GM12878 (cell line): ENCODE measurements around the gene DUS2. TPM values are rescaled to one million over a fixed set of nuclear protein-coding genes. Genes with fewer than 3 reads are reported as not detected.
A peak's percentile ranks its signal among the peaks of the same experiment; 100 is the strongest.

Source experiments
- CBFB ChIP-seq: IDR thresholded peaks from 2 replicates; pipeline ENCODE4 v1.6.1; 2016; ENCODE audit warnings: antibody characterized with exemption, low read depth
- CHD2 ChIP-seq: IDR thresholded peaks from 2 replicates; pipeline ENCODE4 v1.6.1; 2011; ENCODE audit warnings: low read depth, low read length, improper control_type of control experiment, borderline replicate concordance
- CTCF ChIP-seq, 3 experiments: IDR thresholded peaks in 2 of 3; conservative IDR thresholded peaks in 1 of 3; 2 replicates each; pipeline ENCODE4 v1.5.1; 2011; ENCODE audit warnings: low read depth in 3 of 3, low read length in 3 of 3, mild to moderate bottlenecking in 3 of 3, control low read depth in 2 of 3, moderate library complexity in 2 of 3, inconsistent platforms in 1 of 3, mixed read lengths in 1 of 3; ENCODE audit not compliant: control insufficient read depth in 2 of 3, insufficient read depth in 1 of 3; ENCODE audit errors: extremely low read depth in 1 of 3
- EGR1 ChIP-seq, 2 experiments: IDR thresholded peaks; 1 replicate in 1 of 2; 2 replicates in 1 of 2; pipeline ENCODE4 v1.6.1; 2011 to 2012; ENCODE audit warnings: low read depth in 2 of 2, low read length in 2 of 2, borderline replicate concordance in 1 of 2, mild to moderate bottlenecking in 1 of 2, moderate library complexity in 1 of 2
- ESRRA ChIP-seq: IDR thresholded peaks from 2 replicates; pipeline ENCODE4 v1.6.1; 2012; ENCODE audit warnings: mild to moderate bottlenecking, low read length, improper control_type of control experiment
- IKZF2 ChIP-seq, 2 experiments: fragments of 450-650 bp; IDR thresholded peaks; 2 replicates each; pipeline ENCODE4 v1.6.1; 2017; ENCODE audit warnings: mild to moderate bottlenecking in 2 of 2, moderate library complexity in 2 of 2
- MAX ChIP-seq: IDR thresholded peaks from 2 replicates; pipeline ENCODE4 v1.6.1; 2012; ENCODE audit warnings: low read depth, low read length, improper control_type of control experiment
- MEF2B ChIP-seq: fragments of 450-650 bp; IDR thresholded peaks from 2 replicates; pipeline ENCODE4 v1.6.1; 2018; ENCODE audit warnings: mild to moderate bottlenecking, moderate library complexity; ENCODE audit not compliant: partially characterized antibody, poor library complexity, severe bottlenecking
- MTA3 ChIP-seq: IDR thresholded peaks from 2 replicates; pipeline ENCODE4 v1.6.1; 2012; ENCODE audit warnings: low read length, inconsistent platforms, borderline replicate concordance
- NRF1 ChIP-seq: conservative IDR thresholded peaks from 2 replicates; pipeline ENCODE4 v1.6.1; 2011; ENCODE audit warnings: mild to moderate bottlenecking, low read depth, low read length, improper control_type of control experiment
- PAX5 ChIP-seq: IDR thresholded peaks from 2 replicates; pipeline ENCODE4 v1.6.1; 2011; ENCODE audit warnings: low read depth, low read length, borderline replicate concordance
- POLR2A ChIP-seq: IDR thresholded peaks from 2 replicates; pipeline ENCODE4 v1.6.1; 2011; ENCODE audit warnings: low read depth, mild to moderate bottlenecking, low read length
- RAD21 ChIP-seq: IDR thresholded peaks from 2 replicates; pipeline ENCODE4 v1.6.1; 2011; ENCODE audit warnings: mild to moderate bottlenecking, low read depth, low read length, moderate library complexity; ENCODE audit not compliant: insufficient read depth
- SIN3A ChIP-seq: IDR thresholded peaks from 2 replicates; pipeline ENCODE4 v1.6.1; 2012; ENCODE audit warnings: low read depth, low read length, improper control_type of control experiment
- SIX5 ChIP-seq: IDR thresholded peaks from 2 replicates; pipeline ENCODE4 v1.6.1; 2011; ENCODE audit warnings: mild to moderate bottlenecking, low read depth, low read length, moderate library complexity; ENCODE audit not compliant: severe bottlenecking
- SMAD1 ChIP-seq: fragments of 450-650 bp; IDR thresholded peaks from 2 replicates; pipeline ENCODE4 v1.6.1; 2018; ENCODE audit warnings: mild to moderate bottlenecking, low read depth; ENCODE audit not compliant: partially characterized antibody
- TCF12 ChIP-seq: IDR thresholded peaks from 2 replicates; pipeline ENCODE4 v1.6.1; 2011; ENCODE audit warnings: low read depth, mild to moderate bottlenecking, low read length
- USF1 ChIP-seq: IDR thresholded peaks from 2 replicates; pipeline ENCODE4 v1.6.1; 2011; ENCODE audit warnings: borderline replicate concordance, low read depth, mild to moderate bottlenecking, moderate library complexity, mixed read lengths, low read length; ENCODE audit not compliant: insufficient read depth; ENCODE audit errors: extremely low read length
- WRNIP1 ChIP-seq: IDR thresholded peaks from 2 replicates; pipeline ENCODE4 v1.6.1; 2011; ENCODE audit warnings: low read depth, low read length, improper control_type of control experiment, borderline replicate concordance
- polyA plus RNA-seq, 11 experiments: library from polyadenylated mRNA; depleted of rRNA in 4 of 11; unstranded in 6 of 11; stranded (reverse) in 5 of 11; fragments of >200 nt; fragmentation: Nextera tagmentation in 4 of 11; fragmentation: Illumina TruSeq in 1 of 11; extraction: Ambion mirVana in 4 of 11; extraction: Trizol in 1 of 11; gene quantifications; 1 replicate in 1 of 11; 2 replicates in 10 of 11; pipeline versions ENCODE4 v1.2.1 to v1.2.3, GENCODE V29; 2011 to 2016; ENCODE audit warnings: inconsistent platforms in 2 of 11, missing spikeins in 2 of 11, low read depth in 1 of 11
- total RNA-seq, 4 experiments: library from RNA; depleted of rRNA in 3 of 4; stranded (reverse); fragments of >200 nt in 3 of 4; fragmentation: Illumina TruSeq in 1 of 4; extraction: Trizol in 1 of 4; gene quantifications; 2 replicates each; pipeline versions ENCODE4 v1.2.1 to v1.2.3, GENCODE V29; 2013 to 2021
- TF ChIP-seq, protein P1 (sequence below): fragments of 450-650 bp; IDR thresholded peaks from 2 replicates; pipeline ENCODE4 v1.6.1; 2017; ENCODE audit warnings: mild to moderate bottlenecking, moderate library complexity
- TF ChIP-seq, protein P2 (sequence below): IDR thresholded peaks from 2 replicates; pipeline ENCODE4 v1.6.1; 2012; ENCODE audit warnings: low read depth, low read length, improper control_type of control experiment

Gene DUS2
- total and polyA plus RNA-seq, 10 of the 15 experiments (the other 5 are each of a cell fraction or from before 2014, with no cell fraction given): 4.8 to 32.3 (median 25.5) TPM

- peak; percentile 35; the same call in 1 of the 2 replicates for TF ChIP-seq PAX5
- TF ChIP-seq SMAD1: peak; percentile 70
- peak; percentile 93 for TF ChIP-seq POLR2A
- TF ChIP-seq RAD21: peak; percentile 17; the same call in 1 of the 2 replicates
- TF ChIP-seq SIX5: peak; percentile 74
- TF ChIP-seq MEF2B: peak; percentile 33
- no peak for TF ChIP-seq ESRRA
- TF ChIP-seq, protein P1, sequence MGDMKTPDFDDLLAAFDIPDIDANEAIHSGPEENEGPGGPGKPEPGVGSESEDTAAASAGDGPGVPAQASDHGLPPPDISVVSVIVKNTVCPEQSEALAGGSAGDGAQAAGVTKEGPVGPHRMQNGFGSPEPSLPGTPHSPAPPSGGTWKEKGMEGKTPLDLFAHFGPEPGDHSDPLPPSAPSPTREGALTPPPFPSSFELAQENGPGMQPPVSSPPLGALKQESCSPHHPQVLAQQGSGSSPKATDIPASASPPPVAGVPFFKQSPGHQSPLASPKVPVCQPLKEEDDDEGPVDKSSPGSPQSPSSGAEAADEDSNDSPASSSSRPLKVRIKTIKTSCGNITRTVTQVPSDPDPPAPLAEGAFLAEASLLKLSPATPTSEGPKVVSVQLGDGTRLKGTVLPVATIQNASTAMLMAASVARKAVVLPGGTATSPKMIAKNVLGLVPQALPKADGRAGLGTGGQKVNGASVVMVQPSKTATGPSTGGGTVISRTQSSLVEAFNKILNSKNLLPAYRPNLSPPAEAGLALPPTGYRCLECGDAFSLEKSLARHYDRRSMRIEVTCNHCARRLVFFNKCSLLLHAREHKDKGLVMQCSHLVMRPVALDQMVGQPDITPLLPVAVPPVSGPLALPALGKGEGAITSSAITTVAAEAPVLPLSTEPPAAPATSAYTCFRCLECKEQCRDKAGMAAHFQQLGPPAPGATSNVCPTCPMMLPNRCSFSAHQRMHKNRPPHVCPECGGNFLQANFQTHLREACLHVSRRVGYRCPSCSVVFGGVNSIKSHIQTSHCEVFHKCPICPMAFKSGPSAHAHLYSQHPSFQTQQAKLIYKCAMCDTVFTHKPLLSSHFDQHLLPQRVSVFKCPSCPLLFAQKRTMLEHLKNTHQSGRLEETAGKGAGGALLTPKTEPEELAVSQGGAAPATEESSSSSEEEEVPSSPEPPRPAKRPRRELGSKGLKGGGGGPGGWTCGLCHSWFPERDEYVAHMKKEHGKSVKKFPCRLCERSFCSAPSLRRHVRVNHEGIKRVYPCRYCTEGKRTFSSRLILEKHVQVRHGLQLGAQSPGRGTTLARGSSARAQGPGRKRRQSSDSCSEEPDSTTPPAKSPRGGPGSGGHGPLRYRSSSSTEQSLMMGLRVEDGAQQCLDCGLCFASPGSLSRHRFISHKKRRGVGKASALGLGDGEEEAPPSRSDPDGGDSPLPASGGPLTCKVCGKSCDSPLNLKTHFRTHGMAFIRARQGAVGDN: peak; percentile 98
- TF ChIP-seq, protein P2, sequence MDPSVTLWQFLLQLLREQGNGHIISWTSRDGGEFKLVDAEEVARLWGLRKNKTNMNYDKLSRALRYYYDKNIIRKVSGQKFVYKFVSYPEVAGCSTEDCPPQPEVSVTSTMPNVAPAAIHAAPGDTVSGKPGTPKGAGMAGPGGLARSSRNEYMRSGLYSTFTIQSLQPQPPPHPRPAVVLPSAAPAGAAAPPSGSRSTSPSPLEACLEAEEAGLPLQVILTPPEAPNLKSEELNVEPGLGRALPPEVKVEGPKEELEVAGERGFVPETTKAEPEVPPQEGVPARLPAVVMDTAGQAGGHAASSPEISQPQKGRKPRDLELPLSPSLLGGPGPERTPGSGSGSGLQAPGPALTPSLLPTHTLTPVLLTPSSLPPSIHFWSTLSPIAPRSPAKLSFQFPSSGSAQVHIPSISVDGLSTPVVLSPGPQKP: 0 out of 2 replicates have a peak, but pooled peaks have one; percentile 10
- peak; percentile 35; the same call in 1 of the 2 replicates for TF ChIP-seq NRF1
- peak; percentile 53; the same call in 1 of the 2 replicates for TF ChIP-seq CHD2
- peak; percentile 78 for TF ChIP-seq TCF12
- TF ChIP-seq MTA3: no peak
- peak; percentile 17 to 34 (median 30); a peak in 3 of 6 replicates for TF ChIP-seq CTCF (IDR thresholded peaks at IDR 0.05 in 2 of 3, conservative IDR thresholded peaks at IDR 0.05 in 1 of 3; ENCODE audit: control insufficient read depth in 2 of 3, extremely low read depth in 1 of 3, insufficient read depth in 1 of 3, low read depth in 3 of 3, low read length in 3 of 3)
- TF ChIP-seq IKZF2 (IDR thresholded peaks at IDR 0.05): peak; percentile 43 to 60; a peak in 3 of 4 replicates
- TF ChIP-seq EGR1 (IDR thresholded peaks at IDR 0.05; ENCODE audit: borderline replicate concordance in 1 of 2, low read depth in 2 of 2, low read length in 2 of 2): peak in 1 of 2 experiments; percentile 74; a peak in 1 of 3 replicates
- peak; percentile 39; the same call in 1 of the 2 replicates for TF ChIP-seq SIN3A
- TF ChIP-seq WRNIP1: no peak
- peak; percentile 64; the same call in 1 of the 2 replicates for TF ChIP-seq MAX
- TF ChIP-seq USF1: peak; percentile 76
- peak; percentile 18 for TF ChIP-seq CBFB
Observed at GRCh38 chr16:68084504-68085258, 61.6 kb downstream of the DUS2 start (continued).
